H1 (cell line): ENCODE data around the gene THEM5. TPM values are rescaled to one million over a fixed set of nuclear protein-coding genes. Genes with fewer than 3 reads are reported as not detected.

Experiments
- CHD7 ChIP-seq: fragments of 300-600 bp; sonication (generic); IDR thresholded peaks from 2 replicates; pipeline ENCODE4 v1.7.1; 2012; ENCODE audit warnings: low read length, moderate library complexity, mild to moderate bottlenecking, inconsistent platforms; ENCODE audit not compliant: insufficient replicate concordance
- EZH2 ChIP-seq: fragments of 200-600 bp; sonication (generic); IDR thresholded peaks from 2 replicates; pipeline ENCODE4 v1.7.1; 2012; ENCODE audit warnings: low read depth, mild to moderate bottlenecking, moderate library complexity, low read length, inconsistent platforms; ENCODE audit not compliant: severe bottlenecking
- SIX5 ChIP-seq: IDR thresholded peaks from 2 replicates; pipeline ENCODE4 v1.6.1; 2011; ENCODE audit warnings: mild to moderate bottlenecking, low read depth, low read length
- SP1 ChIP-seq: IDR thresholded peaks from 2 replicates; pipeline ENCODE4 v1.6.1; 2011; ENCODE audit warnings: low read depth, low read length
- polyA plus RNA-seq, 7 experiments: library from polyadenylated mRNA; depleted of rRNA in 3 of 7; stranded (reverse) in 5 of 7; unstranded in 2 of 7; fragments of >200 nt in 5 of 7; fragments of 200-250 nt in 2 of 7; gene quantifications; 1 replicate in 5 of 7; 2 replicates in 1 of 7; 4 replicates in 1 of 7; pipeline versions ENCODE4 v1.2.1 to v1.2.3, GENCODE V29; 2011 to 2013; ENCODE audit warnings: missing spikeins in 2 of 7, mixed read lengths in 2 of 7
- total RNA-seq: library from RNA; stranded (reverse); fragmentation: NEBNext Ultra II Directional; extraction: Animal tissue kit (Norgen Biotek cat#: 25700); gene quantifications from 2 replicates; pipeline ENCODE4 v1.2.1, GENCODE V29; 2021

Gene THEM5
- total and polyA plus RNA-seq, 2 of the 8 experiments (the other 6 are each of a cell fraction or from before 2014, with no cell fraction given) = not detected

DNA sequence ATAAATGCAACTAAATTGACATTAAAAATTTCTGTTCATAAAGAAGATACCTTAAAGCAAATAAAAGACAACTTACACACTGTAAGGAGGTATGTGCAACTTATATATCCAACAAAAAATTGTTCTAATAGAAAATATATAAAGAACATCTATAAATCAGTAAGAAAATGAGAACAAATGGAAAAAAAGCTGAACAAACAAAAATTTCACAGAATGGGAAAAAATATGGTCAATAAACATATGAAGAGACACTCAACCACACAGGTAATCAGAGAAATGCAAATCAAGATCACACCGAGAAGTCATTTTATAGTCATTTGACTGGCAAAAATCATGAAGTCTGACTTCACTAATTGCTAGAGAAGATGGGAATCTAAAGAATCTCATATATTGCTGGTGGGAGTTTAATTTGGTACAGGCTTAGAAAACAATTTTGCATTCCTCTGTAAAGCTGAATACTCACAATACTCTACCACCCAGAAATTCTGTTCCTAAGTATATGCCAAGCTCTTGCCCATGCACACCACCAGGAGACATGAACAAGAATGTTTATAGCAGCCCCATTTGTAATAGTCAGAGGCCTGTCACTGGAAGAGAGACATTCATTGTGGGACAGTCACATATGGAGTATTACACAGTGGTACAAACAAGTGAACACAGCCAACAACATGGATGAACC lies 22.0 kb upstream of the THEM5 start (continued):
- TF ChIP-seq CHD7 = no peak
- TF ChIP-seq SP1 = no peak
- TF ChIP-seq EZH2 = no peak
- no peak for TF ChIP-seq SIX5
